ENCODE results near the gene IL31RA.

The IL31RA gene

DNA sequence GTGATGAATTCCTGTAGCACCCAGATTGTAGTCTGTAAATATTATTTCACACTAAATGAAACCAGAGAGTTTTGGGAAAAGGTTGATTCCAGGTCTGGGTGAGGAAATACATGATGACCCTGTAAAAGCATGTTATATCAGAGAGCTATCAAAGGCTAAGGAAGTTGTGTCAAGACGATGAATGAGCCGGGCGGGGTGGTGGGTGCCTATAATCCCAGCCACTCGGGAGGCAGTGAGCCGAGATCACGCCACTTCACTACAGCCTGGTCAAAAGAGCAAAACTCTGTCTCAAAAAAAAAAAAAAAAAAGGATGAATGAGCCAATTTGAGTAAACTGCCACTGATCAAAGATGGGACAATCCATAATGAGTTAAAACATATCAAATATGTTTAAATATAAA lies 114.4 kb downstream of the IL31RA start:
- Mint-ChIP-seq H3K27me3 (ENCODE audit: low read depth) (no peaks in the 10 kb centered on the region), H3K9me3 (no peaks in the 10 kb centered on the region), H3K27ac (no peak overlapping the region), H3K4me3 (no peak overlapping the region), H3K4me1 (no peaks in the 10 kb centered on the region), H3K36me3 (ENCODE audit: low read depth) (peaks cover 62% of the 10 kb centered on the region)
- TF ChIP-seq, protein P1, sequence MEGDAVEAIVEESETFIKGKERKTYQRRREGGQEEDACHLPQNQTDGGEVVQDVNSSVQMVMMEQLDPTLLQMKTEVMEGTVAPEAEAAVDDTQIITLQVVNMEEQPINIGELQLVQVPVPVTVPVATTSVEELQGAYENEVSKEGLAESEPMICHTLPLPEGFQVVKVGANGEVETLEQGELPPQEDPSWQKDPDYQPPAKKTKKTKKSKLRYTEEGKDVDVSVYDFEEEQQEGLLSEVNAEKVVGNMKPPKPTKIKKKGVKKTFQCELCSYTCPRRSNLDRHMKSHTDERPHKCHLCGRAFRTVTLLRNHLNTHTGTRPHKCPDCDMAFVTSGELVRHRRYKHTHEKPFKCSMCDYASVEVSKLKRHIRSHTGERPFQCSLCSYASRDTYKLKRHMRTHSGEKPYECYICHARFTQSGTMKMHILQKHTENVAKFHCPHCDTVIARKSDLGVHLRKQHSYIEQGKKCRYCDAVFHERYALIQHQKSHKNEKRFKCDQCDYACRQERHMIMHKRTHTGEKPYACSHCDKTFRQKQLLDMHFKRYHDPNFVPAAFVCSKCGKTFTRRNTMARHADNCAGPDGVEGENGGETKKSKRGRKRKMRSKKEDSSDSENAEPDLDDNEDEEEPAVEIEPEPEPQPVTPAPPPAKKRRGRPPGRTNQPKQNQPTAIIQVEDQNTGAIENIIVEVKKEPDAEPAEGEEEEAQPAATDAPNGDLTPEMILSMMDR (IDR thresholded peaks at IDR 0.05; ENCODE audit: unreplicated experiment in 3 of 3) = no peak

DNA sequence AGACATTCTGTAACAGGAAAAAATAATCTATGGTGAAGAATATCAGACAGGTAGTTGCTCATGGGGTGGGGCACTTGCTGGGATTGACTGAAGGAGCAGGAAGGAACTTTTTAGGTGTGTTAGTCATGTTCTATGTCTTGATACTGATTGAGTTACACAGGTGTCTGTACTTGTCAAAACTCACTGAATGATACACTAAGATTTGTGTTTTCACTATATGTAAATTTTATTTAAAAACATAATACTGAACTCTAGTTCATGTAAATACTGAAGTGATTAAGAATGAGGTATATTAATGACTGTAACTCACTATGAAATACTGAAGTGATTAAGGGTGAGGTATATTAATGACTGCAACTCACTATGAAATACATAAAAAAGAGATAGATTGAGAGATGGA lies 115.1 kb downstream of the IL31RA start:
- Mint-ChIP-seq H3K27me3 (ENCODE audit: low read depth) (no peaks in the 10 kb centered on the region), H3K27ac (no peak overlapping the region), H3K4me3 (no peak overlapping the region), H3K9me3 (no peaks in the 10 kb centered on the region), H3K36me3 (ENCODE audit: low read depth) (peaks cover 59% of the 10 kb centered on the region), H3K4me1 (no peaks in the 10 kb centered on the region)
- TF ChIP-seq, protein P1 (IDR thresholded peaks at IDR 0.05; ENCODE audit: unreplicated experiment in 3 of 3) = no peak

DNA sequence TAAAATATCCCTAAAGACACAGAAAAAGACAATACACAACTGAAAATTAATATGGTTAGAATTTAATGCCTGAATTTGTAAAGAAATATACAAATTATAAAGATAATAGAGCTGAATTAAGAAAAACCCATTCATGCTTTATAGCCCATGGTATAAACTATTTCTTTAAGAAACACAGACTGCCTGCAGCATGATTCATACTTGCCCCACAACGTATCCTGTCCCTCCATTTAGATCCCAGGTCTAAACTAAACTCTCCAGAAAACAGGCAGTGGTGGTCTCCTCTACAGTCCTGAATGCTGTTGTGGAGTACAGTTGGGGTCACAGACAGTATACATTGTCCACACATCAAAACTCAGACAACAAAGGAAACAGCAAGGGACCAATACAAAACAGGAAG lies 118.8 kb downstream of the IL31RA start:
- Mint-ChIP-seq H3K4me1 (peaks cover 4% of the 10 kb centered on the region), H3K9me3 (no peaks in the 10 kb centered on the region), H3K36me3 (ENCODE audit: low read depth) (peaks cover 54% of the 10 kb centered on the region), H3K27me3 (ENCODE audit: low read depth) (no peaks in the 10 kb centered on the region), H3K4me3 (no peak overlapping the region), H3K27ac (no peak overlapping the region)
- TF ChIP-seq, protein P1 (IDR thresholded peaks at IDR 0.05; ENCODE audit: unreplicated experiment in 3 of 3) = no peak
